Muscle layer of colon (tissue), 2 donors: ENCODE results near the gene NFAT5.
"Not testable (repeated sequence)": the region's sequence is repeated elsewhere in the genome, so short reads cannot be mapped to it uniquely, and the experiment has no call there.

Experiments used
- H3K27ac ChIP-seq: one replicate; pipeline ENCODE4 v1.7.0; 2013; ENCODE audit warnings: low read depth, mild to moderate bottlenecking, low read length, moderate library complexity
- H3K27me3 ChIP-seq, 2 donors: one replicate each; pipeline ENCODE4 v1.7.0; 2013; ENCODE audit warnings: low read length in 2 of 2, mild to moderate bottlenecking in 2 of 2; ENCODE audit not compliant: insufficient read depth in 2 of 2, control insufficient read depth in 1 of 2
- H3K36me3 ChIP-seq: one replicate; pipeline ENCODE4 v1.7.0; 2013; ENCODE audit warnings: mild to moderate bottlenecking, low read length; ENCODE audit not compliant: insufficient read depth
- H3K4me1 ChIP-seq: one replicate; pipeline ENCODE4 v1.7.0; 2013; ENCODE audit warnings: mild to moderate bottlenecking, low read length; ENCODE audit not compliant: insufficient read depth
- H3K4me3 ChIP-seq, 2 donors: one replicate each; pipeline ENCODE4 v1.7.0; 2013; ENCODE audit warnings: low read length in 2 of 2, low read depth in 1 of 2, mild to moderate bottlenecking in 1 of 2, moderate library complexity in 1 of 2
- H3K9ac ChIP-seq: one replicate; pipeline ENCODE4 v1.7.0; 2013; ENCODE audit warnings: low read length
- H3K9me3 ChIP-seq: one replicate; pipeline ENCODE4 v1.7.0; 2013; ENCODE audit warnings: mild to moderate bottlenecking, low read length
- donor health status: abdominal sarcoma.
- donor health status: Adenocarcinoma of cecum.

NFAT5 gene

DNA sequence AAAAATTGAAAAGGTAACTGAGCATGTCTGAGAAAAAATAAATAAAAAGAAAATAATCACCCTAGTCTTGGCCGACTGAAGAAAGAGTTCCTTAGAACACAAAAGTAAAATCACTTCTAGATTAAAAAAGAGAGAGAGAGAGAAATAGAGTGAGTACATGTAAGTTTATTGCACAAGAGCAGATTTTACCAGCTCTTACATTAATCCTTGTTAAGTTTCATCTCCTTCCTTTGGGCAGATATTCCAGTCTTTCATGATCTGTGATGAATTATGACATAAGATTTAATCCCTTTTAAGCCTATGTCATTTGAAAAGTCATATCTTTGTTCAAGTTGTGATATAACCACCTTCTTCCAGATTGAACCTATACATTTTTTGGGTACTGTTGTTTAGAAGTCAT is 54.8 kb downstream of the NFAT5 start:
- H3K27me3 ChIP-seq, result no peaks in the 10 kb centered on the region
- H3K9me3 ChIP-seq, result no peaks in the 10 kb centered on the region
- H3K4me3 ChIP-seq, result no peak overlapping the region
- no peak overlapping the region for H3K27ac ChIP-seq
- H3K9ac ChIP-seq, result no peak overlapping the region
- peaks cover 9% of the 10 kb centered on the region for H3K4me1 ChIP-seq
- H3K36me3 ChIP-seq, result no peaks in the 10 kb centered on the region

DNA sequence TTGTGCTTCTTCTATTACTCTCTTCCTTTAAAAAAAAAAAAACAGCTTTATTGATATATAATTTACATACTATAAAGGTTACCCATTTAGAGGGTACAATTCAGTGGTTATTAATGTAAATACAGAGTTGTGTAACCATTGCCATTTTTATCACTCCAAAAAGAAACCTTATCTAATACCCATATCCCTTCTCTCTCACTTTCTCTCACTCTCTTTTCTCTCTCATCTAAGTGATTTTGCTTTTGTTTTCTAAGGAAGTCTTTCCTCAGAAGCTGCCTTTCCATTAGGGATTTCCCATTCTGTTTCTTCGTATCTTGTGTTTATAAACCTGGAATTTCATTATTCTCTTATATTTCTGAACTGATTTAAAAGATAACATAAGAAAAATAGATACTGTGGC is 55.5 kb downstream of the NFAT5 start:
- Histone ChIP-seq H3K27ac (no peak overlapping the region), H3K4me1 (peaks cover 9% of the 10 kb centered on the region), H3K9ac (no peak overlapping the region), H3K9me3 (no peaks in the 10 kb centered on the region), H3K4me3 (no peak overlapping the region), H3K27me3 (no peaks in the 10 kb centered on the region), H3K36me3 (no peaks in the 10 kb centered on the region)

DNA sequence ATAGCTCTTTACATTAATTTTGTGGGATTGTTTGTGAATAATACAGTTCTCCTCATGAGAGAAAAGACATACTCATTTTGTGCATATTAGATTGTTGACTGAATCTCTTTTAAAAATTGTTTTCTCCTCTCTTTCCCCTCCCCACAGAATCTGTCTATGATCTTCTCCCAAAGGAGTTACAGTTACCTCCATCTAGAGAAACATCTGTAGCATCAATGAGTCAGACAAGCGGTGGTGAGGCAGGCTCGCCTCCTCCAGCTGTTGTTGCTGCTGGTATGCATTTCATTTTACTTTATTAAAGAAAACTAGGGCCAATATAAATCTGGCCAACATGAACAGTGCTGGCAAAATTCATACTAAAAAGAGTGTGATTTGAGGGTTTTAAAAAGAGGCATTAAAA is 60.5 kb downstream of the NFAT5 start:
- no peaks in the 10 kb centered on the region for H3K4me1 ChIP-seq
- H3K36me3 ChIP-seq, result peaks cover 3% of the 10 kb centered on the region
- no peak overlapping the region for H3K9ac ChIP-seq
- no peak overlapping the region for H3K27ac ChIP-seq
- H3K4me3 ChIP-seq, result no peak overlapping the region
- no peaks in the 10 kb centered on the region for H3K27me3 ChIP-seq
- no peaks in the 10 kb centered on the region for H3K9me3 ChIP-seq

DNA sequence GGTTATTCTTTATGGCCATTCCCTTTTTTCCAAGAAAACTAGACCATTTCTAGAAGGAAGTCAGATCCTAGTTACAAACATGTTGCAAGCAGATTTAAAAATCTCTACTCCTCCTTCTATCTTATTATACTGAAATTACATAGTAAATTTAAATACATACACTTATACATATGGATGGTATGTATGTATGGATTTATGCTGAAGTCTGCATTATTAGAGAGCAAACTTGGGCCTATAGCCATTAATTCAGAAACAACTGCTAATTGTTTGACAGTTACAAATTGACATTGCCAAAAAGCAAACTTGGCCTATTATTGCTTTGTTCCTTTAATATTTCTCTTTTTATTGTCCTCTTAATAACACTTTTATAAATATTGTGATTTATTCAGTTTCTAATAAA is 67.1 kb downstream of the NFAT5 start:
- no peak overlapping the region for H3K4me3 ChIP-seq
- H3K9ac ChIP-seq, result no peak overlapping the region
- H3K36me3 ChIP-seq, result no peaks in the 10 kb centered on the region
- no peaks in the 10 kb centered on the region for H3K27me3 ChIP-seq
- no peak overlapping the region for H3K27ac ChIP-seq
- H3K4me1 ChIP-seq, result peaks cover 4% of the 10 kb centered on the region
- no peaks in the 10 kb centered on the region for H3K9me3 ChIP-seq

DNA sequence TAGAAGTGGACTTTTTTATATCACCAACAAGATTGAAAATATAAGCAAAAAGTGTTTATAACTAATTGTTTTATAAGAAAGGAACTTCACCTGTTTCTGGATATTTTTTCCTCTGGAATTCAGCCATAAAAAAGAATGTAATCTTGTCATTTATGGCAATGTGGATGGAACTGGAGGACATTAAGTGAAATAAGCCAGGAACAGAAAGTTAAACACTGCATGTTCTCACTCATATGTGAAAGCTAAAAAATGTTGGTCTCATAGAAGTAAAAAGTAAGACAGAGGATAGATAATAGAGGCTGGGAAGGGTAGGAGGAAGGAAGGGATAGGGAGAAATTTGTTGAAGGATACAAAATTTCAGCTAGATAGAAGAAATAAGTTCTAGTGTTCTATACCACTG is 67.6 kb downstream of the NFAT5 start:
- H3K4me3 ChIP-seq, result no peak overlapping the region
- H3K4me1 ChIP-seq, result peaks cover 4% of the 10 kb centered on the region
- H3K36me3 ChIP-seq, result no peaks in the 10 kb centered on the region
- H3K27me3 ChIP-seq, result no peaks in the 10 kb centered on the region
- no peak overlapping the region for H3K27ac ChIP-seq
- no peak overlapping the region for H3K9ac ChIP-seq
- no peaks in the 10 kb centered on the region for H3K9me3 ChIP-seq

DNA sequence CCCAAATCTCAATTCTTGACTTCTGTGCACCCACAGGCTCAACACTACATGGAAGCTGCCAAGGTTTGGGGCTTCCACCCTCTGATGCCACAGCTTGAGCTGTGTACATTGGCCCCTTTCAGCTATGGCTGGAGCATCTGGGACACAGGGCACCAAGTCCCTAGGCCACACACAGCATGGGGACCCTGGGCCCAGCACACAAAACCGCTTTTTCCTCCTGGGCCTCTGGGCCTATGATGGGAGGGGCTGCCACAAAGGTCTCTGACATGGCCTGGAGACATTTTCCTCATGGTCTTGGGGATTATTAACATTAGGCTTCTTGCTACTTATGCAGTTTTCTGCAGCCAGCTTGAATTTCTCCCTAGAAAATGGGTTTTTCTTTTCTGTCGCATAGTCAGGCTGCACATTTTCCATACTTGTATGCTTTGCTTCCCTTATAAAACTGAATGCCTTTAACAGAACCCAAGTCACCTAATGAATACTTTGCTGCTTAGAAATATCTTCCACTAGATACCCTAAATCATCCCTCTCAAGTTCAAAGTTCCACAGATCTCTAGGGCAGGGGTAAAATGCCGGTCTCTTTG is 70.9 kb downstream of the NFAT5 start:
- not testable (repeated sequence) for H3K9ac ChIP-seq, H3K27me3 ChIP-seq, H3K4me1 ChIP-seq

DNA sequence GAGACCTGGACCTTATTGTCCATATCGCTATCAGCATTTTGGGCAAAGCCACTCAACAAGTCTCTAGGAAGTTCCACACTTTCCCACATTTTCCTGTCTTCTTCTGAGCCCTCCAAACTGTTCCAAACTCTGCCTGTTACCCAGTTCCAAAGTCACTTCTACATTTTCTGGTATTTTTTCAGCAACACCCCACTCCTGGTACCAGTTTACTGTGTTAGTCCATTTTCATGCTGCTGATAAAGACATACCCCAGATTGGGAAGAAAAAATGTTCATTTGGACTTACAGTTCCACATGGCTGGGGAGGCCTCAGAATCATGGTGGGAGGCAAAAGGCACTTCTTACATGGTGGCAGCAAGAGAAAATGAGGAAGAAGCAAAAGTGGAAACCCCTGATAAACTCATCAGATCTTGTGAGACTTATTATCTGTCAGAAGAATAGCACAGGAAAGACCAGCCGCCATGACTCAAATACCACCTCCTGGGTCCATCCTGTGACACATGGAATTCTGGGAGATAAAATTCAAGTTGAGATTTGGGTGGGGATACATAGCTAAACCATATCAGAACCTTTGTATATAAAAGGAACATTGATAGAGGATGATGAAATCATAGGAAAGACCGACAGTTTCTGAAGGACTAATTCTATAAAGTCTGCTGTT is 71.6 kb downstream of the NFAT5 start:
- H3K27ac ChIP-seq, H3K36me3 ChIP-seq: not testable (repeated sequence)

More for the DNA sequence above, 70.9 kb downstream of the NFAT5 start:
- not testable (repeated sequence) for H3K9me3 ChIP-seq, H3K36me3 ChIP-seq, H3K4me3 ChIP-seq, H3K27ac ChIP-seq

DNA sequence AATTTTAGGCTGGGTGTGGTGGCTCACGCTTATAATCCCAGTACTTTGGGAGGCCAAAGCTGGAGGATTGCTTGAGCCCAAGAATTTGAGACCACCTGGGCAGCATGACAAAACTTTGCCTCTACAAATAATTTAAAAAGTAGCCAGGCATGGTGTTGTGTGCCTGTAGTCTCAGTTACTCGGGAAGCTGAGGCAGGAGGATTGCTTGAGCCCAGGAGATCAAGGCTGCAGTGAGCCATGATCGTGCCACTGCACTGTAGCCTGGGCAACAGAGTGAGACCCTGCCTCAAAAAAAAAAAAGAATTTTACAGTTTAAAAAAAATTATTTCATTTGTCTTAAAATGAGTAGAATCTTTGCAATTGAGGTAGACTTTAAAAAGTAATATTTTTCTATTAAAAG is 78.2 kb downstream of the NFAT5 start:
- H3K4me3 ChIP-seq, H3K4me1 ChIP-seq, H3K36me3 ChIP-seq, H3K9me3 ChIP-seq, H3K27ac ChIP-seq, H3K27me3 ChIP-seq, H3K9ac ChIP-seq: not testable (repeated sequence)

More for the DNA sequence above, 71.6 kb downstream of the NFAT5 start:
- not testable (repeated sequence) for H3K27me3 ChIP-seq, H3K4me3 ChIP-seq, H3K9me3 ChIP-seq, H3K9ac ChIP-seq, H3K4me1 ChIP-seq

DNA sequence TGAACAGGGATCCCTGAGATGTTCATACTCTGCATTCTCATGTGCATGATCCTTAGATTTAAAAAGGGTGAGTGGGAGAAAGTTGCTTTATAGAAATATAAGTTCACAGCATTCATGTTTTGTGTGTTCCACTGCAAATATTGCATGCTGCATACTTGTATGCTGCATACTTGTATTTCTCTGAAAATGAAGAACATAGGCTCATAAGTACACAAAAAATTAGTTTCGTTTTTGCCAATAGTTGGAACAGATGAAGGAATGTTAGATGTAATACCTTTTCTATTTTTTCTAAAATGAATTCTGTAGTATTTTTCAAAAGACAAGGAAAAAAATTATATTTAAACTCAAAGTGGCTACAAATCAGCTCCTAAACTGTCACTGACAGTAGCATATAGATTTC is 79.0 kb downstream of the NFAT5 start:
- Histone ChIP-seq H3K27ac (no peak overlapping the region), H3K4me3 (no peak overlapping the region), H3K36me3 (peaks cover 9% of the 10 kb centered on the region), H3K9me3 (no peaks in the 10 kb centered on the region), H3K4me1 (no peaks in the 10 kb centered on the region), H3K27me3 (no peaks in the 10 kb centered on the region), H3K9ac (no peak overlapping the region)

DNA sequence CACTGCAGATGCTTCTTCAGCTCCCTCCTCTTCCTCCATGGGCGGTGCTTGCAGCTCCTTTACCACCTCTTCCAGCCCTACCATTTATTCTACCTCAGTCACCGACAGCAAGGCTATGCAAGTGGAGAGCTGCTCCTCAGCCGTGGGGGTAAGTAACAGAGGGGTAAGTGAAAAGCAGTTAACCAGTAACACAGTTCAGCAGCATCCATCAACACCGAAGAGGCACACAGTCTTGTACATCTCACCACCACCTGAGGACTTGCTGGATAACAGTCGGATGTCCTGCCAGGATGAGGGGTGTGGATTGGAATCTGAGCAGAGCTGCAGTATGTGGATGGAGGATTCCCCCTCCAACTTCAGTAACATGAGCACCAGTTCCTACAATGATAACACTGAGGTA is 81.3 kb downstream of the NFAT5 start:
- H3K9ac ChIP-seq, result no peak overlapping the region
- H3K27ac ChIP-seq, result no peak overlapping the region
- H3K4me3 ChIP-seq, result no peak overlapping the region
- no peaks in the 10 kb centered on the region for H3K27me3 ChIP-seq
- H3K4me1 ChIP-seq, result no peaks in the 10 kb centered on the region
- no peaks in the 10 kb centered on the region for H3K9me3 ChIP-seq
- H3K36me3 ChIP-seq, result peaks cover 9% of the 10 kb centered on the region

DNA sequence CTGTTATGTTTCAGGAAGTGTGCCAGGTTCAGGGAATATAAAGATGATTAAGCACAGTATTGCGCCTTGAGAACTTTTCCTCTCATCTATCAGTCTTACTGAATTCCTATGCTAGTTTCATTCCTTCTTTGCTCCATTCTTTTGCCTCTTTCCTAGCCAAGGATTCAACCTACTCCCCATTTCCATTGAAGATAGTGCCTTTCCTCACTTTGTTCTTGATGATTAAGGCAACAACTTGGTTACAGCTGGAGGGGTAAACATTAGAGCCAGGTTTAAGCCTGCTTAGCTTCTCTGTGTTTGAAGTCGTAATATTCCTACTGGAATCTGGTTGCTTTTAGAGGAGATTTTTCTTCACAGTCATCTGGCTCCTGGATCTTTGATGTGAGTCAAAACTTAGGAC is 85.5 kb downstream of the NFAT5 start:
- Histone ChIP-seq H3K36me3 (peaks cover 18% of the 10 kb centered on the region), H3K9me3 (no peaks in the 10 kb centered on the region), H3K27me3 (no peaks in the 10 kb centered on the region), H3K9ac (no peak overlapping the region), H3K4me1 (no peaks in the 10 kb centered on the region), H3K27ac (no peak overlapping the region), H3K4me3 (no peak overlapping the region)

DNA sequence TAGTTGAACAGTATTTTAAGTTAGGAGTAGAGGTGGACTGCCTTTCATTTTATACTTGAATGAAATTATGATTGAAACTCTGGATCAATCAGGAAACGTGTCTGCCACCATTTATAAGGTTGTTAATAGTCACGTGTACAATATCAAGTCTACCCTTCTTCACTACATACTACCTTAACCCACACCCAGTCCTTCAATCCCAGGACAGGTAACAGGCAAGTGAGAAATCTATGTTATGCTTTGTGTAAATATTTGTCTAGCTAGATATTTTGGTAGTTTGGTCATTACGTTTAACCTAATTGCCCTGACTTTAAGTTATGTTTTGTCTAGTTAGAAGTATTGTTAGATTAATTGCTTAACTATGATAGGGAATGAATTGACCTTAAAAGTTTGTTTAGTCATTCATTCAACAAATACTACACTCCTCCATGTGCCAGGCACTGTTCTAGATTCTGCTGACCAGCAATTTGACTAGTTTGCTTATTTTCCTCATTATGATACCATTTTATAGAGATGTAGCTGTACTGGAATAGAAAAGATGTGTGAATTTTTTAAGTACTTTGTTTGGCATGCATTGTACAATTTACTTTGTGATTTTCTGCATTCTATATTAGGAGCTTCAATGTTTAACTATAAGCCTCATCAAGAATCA is 88.6 kb downstream of the NFAT5 start:
- Histone ChIP-seq H3K4me1 (no peaks in the 10 kb centered on the region), H3K4me3 (no peak overlapping the region), H3K9ac (no peak overlapping the region), H3K27me3 (no peaks in the 10 kb centered on the region), H3K36me3 (peaks cover 14% of the 10 kb centered on the region), H3K27ac (no peak overlapping the region), H3K9me3 (no peaks in the 10 kb centered on the region)
